Stimulated activated CD4-positive, alpha-beta T cell treated with anti-CD3 and anti-CD28 coated beads, Interleukin-1b, Interleukin-23, amount 100 ng/mL, for 4 hours (primary cell): ENCODE data around the gene IFNLR1.

Experiments used
- DNase-seq, 2 donors: peaks; one replicate each; pipeline ENCODE4 v3.0.0-alpha.2; 2020; ENCODE audit warnings: low read depth in 2 of 2

The IFNLR1 gene

GRCh38 chr1:24206083-24206464 lies 19.0 kb upstream of the IFNLR1 start:
- DNase-seq, result no peak

GRCh38 chr1:24205345-24206082 lies 18.4 kb upstream of the IFNLR1 start:
- DNase-seq, result no peak

- no peak for DNase-seq
Measured at GRCh38 chr1:24204116-24204515, 17.0 kb upstream of the IFNLR1 start.

GRCh38 chr1:24203404-24203803 lies 16.3 kb upstream of the IFNLR1 start:
- no peak for DNase-seq

GRCh38 chr1:24202987-24203386 lies 15.9 kb upstream of the IFNLR1 start:
- no peak for DNase-seq

- DNase-seq, result no peak
Measured at GRCh38 chr1:24202556-24202955, 15.5 kb upstream of the IFNLR1 start.

GRCh38 chr1:24201941-24202440 lies 14.9 kb upstream of the IFNLR1 start:
- DNase-seq, result peak; percentile 40 to 44

- peak; percentile 60 to 75 for DNase-seq
Measured at GRCh38 chr1:24199291-24199900, 12.3 kb upstream of the IFNLR1 start.

- DNase-seq, result no peak
Measured at GRCh38 chr1:24198766-24199165, 11.7 kb upstream of the IFNLR1 start.

- no peak for DNase-seq
Measured at GRCh38 chr1:24195874-24196273, 8.8 kb upstream of the IFNLR1 start.

GRCh38 chr1:24195136-24195535 lies 8.0 kb upstream of the IFNLR1 start:
- DNase-seq, result no peak

- DNase-seq, result no peak
Measured at GRCh38 chr1:24193046-24193445, 6.0 kb upstream of the IFNLR1 start.

- no peak for DNase-seq
Measured at GRCh38 chr1:24191860-24192259, 4.8 kb upstream of the IFNLR1 start.

GRCh38 chr1:24190983-24191461 lies 3.9 kb upstream of the IFNLR1 start:
- DNase-seq, result no peak

GRCh38 chr1:24189528-24189927 lies 2.4 kb upstream of the IFNLR1 start:
- DNase-seq, result no peak

GRCh38 chr1:24186711-24186992 lies 437 bp downstream of the IFNLR1 start:
- DNase-seq, result no peak

- DNase-seq, result no peak
Measured at GRCh38 chr1:24186031-24186710, 918 bp downstream of the IFNLR1 start.

GRCh38 chr1:24185076-24185475 lies 2.0 kb downstream of the IFNLR1 start:
- DNase-seq, result no peak

GRCh38 chr1:24182061-24182460 lies 5.0 kb downstream of the IFNLR1 start:
- no peak for DNase-seq

GRCh38 chr1:24181619-24182018 lies 5.5 kb downstream of the IFNLR1 start:
- DNase-seq, result no peak

GRCh38 chr1:24180676-24181075 lies 6.4 kb downstream of the IFNLR1 start:
- DNase-seq, result no peak

GRCh38 chr1:24179251-24179840 lies 7.7 kb downstream of the IFNLR1 start:
- DNase-seq, result no peak

GRCh38 chr1:24178407-24178806 lies 8.7 kb downstream of the IFNLR1 start:
- DNase-seq, result no peak
